ENCODE data around the gene HSPB1.

Gene HSPB1
- total RNA-seq: 15.4 to 101 (median 31.0) reads per million in 17 experiments

DNA sequence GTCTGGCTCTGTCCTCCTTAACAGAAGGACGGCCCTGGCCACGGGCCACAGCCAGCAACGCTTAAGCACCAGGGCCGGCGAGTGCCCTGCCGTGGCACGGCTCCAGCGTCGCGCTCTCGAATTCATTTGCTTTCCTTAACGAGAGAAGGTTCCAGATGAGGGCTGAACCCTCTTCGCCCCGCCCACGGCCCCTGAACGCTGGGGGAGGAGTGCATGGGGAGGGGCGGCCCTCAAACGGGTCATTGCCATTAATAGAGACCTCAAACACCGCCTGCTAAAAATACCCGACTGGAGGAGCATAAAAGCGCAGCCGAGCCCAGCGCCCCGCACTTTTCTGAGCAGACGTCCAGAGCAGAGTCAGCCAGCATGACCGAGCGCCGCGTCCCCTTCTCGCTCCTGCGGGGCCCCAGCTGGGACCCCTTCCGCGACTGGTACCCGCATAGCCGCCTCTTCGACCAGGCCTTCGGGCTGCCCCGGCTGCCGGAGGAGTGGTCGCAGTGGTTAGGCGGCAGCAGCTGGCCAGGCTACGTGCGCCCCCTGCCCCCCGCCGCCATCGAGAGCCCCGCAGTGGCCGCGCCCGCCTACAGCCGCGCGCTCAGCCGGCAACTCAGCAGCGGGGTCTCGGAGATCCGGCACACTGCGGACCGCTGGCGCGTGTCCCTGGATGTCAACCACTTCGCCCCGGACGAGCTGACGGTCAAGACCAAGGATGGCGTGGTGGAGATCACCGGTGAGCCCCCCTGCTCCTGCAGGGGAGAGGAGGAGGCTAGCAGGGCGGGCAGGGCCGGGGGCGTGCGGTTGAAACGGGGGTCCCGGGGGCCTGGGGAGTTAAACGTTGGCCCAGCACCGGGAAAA, at the start of gene HSPB1:
Gene HSPB1 (plus strand): TSS at position 327 of the 855 bp plus-strand sequence. CDS start 40 bp downstream, at position 367.
- peak; percentile 79 to 92 (median 86) for DNase-seq

- DNase-seq: no peak
Observed at GRCh38 chr7:76254781-76255180, 47.7 kb upstream of the HSPB1 start.

- DNase-seq: no peak
Observed at GRCh38 chr7:76257973-76258372, 44.5 kb upstream of the HSPB1 start.

- no peak for DNase-seq
Observed at GRCh38 chr7:76259124-76260093, 43.1 kb upstream of the HSPB1 start.

DNA sequence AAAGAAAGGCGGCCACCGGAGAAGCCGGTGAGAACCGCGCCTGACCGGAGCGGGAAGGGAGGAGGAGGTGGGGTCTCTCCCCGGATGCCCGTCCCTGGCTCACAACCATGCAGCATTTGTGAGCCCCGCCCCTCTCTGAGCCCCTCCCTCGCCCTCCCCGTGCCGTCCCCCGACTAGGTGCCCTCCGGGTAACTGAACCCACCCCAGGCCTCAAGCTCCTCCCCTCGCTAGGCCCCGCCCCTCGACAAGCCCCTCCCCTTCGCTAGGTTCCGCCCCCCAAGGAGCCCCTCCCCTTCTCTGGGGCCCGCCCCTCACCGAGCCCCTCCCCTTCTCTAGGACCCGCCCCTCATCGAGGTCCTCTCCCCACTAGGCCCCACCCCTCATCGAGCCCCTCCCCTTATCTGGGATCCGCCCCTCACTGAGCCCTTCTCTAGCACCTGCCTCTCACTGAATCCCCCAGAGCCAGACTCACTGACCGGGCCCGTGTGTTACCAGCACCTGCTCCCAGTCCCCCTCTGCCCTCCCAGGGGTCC, 42.2 kb upstream of the HSPB1 start:
- peak in 2 of 4 experiments; percentile 16 to 28 for DNase-seq

- DNase-seq: no peak
Observed at GRCh38 chr7:76261329-76261728, 41.1 kb upstream of the HSPB1 start.

DNA sequence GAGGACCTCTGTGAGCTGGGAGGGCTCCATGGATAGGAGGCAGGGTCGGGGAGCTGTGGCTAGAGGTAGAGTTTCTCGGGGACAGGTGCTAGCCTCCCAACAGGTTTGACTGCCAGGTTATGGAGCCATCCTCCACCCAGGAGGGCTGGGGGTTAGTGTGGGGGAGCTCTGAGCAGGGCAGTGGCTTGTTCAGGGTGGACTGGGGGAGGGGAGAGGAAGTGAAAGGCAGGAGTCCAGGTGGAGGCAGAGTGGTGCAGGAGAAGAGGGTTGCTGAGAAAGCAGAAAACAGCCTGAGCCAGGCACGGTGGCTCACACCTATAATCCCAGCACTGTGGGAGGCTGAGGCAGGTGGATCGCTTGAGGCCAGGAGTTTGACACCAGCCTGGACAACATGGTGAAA, 40.5 kb upstream of the HSPB1 start:
- no peak for DNase-seq

- DNase-seq: peak; percentile 67 to 81 (median 73)
Observed at GRCh38 chr7:76262683-76263402, 39.6 kb upstream of the HSPB1 start.

DNA sequence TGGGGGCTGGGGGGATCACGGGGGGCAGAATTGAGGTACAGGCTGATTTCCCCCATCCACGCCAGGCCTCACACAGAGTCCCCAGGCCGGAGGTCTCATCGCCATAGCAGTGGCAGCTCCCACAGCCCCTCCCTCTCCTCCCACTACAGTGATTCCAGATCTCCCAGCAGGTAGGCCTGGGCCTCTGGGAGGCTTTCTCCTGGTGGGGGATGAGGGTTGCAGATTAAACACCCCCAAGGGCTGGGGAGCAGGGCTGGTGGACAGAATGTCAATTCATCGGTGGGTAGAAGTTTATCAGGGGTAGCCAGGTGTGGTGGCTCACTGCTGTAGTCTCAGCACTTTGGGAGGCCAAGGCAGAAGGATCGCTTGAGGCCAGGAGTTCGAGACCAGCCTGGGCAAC, 37.2 kb upstream of the HSPB1 start:
- DNase-seq: no peak

GRCh38 chr7:76267107-76267893, 35.2 kb upstream of the HSPB1 start:
- no peak for DNase-seq

GRCh38 chr7:76267894-76268183, 34.6 kb upstream of the HSPB1 start:
- DNase-seq: no peak

GRCh38 chr7:76268376-76268775, 34.1 kb upstream of the HSPB1 start:
- DNase-seq: no peak

DNA sequence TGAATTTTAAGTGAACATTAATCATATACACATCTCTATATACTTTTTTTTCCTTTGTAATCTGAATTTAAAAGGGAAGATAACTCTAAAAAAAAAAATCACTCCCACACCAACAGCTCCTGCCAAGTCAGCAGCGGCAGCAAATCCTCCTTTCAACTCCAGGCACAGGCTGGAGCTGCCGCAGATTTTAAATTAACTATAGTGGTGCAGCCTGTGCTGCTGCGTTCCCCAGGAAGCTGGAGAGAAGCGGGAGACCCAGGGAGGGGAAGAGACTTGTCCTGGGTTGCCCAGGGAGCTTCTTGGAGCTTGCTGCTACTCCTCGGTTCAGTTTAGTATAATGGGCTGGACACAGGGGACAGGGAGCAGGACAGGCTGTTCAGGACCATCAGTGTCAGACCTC, 32.6 kb upstream of the HSPB1 start:
- no peak for DNase-seq

GRCh38 chr7:76271384-76271783, 31.1 kb upstream of the HSPB1 start:
- peak in 2 of 4 experiments; percentile 16 to 33 for DNase-seq

DNA sequence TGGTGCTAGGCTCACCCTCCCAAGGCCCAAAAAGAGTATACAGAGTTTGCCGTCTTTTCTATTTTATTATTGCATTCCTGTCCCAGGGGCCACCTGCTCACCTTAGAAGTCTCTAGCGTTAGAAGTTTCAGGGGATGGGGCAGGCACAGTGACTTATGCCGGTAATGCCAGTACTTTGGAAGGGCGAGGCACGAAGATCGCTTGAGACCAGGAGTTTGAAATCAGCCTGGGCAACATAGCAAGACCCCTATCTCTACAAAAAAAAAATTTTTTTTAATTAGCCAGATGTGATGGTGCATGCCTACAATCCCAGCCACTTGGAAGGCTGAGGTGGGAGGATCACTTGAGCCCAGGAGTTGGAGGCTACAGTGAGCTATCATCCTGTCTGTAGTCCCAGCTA, 30.3 kb upstream of the HSPB1 start:
- DNase-seq: no peak

DNA sequence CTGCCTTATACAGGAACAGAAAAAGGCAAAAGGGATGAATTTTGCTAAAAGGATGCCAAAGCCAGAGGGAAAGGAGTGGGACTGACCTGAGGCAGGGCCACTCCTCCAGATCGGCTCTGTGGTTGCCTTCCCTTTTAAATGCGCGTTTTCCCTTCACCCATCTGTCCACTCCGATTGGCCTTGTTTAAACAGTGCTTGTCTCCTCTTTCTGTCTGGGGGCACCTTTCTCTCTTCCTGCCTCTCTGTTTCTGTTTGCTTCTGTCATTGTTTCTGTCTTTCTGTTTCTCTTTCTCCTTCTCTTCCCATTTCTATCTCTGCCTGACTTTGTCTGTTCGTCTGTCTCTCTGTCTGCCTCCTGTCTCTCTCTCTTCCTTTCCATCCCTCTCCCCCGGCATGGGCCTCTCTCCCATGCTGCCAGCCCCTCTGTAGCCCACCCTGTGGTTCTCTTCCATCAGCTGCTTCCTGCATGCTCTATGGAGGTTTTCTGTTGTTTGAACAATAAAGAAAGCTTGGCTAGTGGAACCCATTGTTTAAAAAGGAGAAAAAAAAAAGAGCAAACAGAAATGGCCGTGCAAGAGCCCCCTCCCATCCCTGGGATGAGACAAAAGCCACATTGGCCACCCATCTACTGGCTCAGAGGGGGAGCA, 29.5 kb upstream of the HSPB1 start:
- DNase-seq: no peak

GRCh38 chr7:76273503-76273902, 29.0 kb upstream of the HSPB1 start:
- no peak for DNase-seq

GRCh38 chr7:76278540-76278939, 23.9 kb upstream of the HSPB1 start:
- DNase-seq: no peak

GRCh38 chr7:76280408-76280807, 22.1 kb upstream of the HSPB1 start:
- no peak for DNase-seq

GRCh38 chr7:76281006-76281705, 21.3 kb upstream of the HSPB1 start:
- peak in 2 of 4 experiments; percentile 50 to 59 for DNase-seq

Data from suppressor macrophage (primary cell).